IMR-90 (cell line): Measurements from ENCODE around the gene GDF3.

Experiments
- CEBPB ChIP-seq: IDR thresholded peaks from 2 replicates; pipeline ENCODE4 v1.6.1; 2012; ENCODE audit warnings: low read depth, low read length, improper control_type of control experiment
- CHD1 ChIP-seq: IDR thresholded peaks from 2 replicates; pipeline ENCODE4 v1.6.1; 2012; ENCODE audit warnings: low read depth, low read length, improper control_type of control experiment
- CTCF ChIP-seq: conservative IDR thresholded peaks from 2 replicates; pipeline ENCODE4 v1.5.1; 2012; ENCODE audit warnings: mild to moderate bottlenecking, low read depth, low read length, improper control_type of control experiment
- ELK1 ChIP-seq: fragments of 150-350 bp; IDR thresholded peaks from 2 replicates; pipeline ENCODE4 v1.6.1; 2016; ENCODE audit warnings: low read depth, mild to moderate bottlenecking, low read length, moderate library complexity, borderline replicate concordance
- FOS ChIP-seq: fragments of 150-350 bp; IDR thresholded peaks from 2 replicates; pipeline ENCODE4 v1.6.1; 2016; ENCODE audit warnings: low read depth, low read length
- MAFK ChIP-seq: IDR thresholded peaks from 2 replicates; pipeline ENCODE4 v1.6.1; 2012; ENCODE audit warnings: low read depth, low read length, improper control_type of control experiment
- MXI1 ChIP-seq: IDR thresholded peaks from 2 replicates; pipeline ENCODE4 v1.6.1; 2012; ENCODE audit warnings: low read depth, mild to moderate bottlenecking, low read length, moderate library complexity, borderline replicate concordance
- POLR2A ChIP-seq: IDR thresholded peaks from 2 replicates; pipeline ENCODE4 v1.6.1; 2012; ENCODE audit warnings: mild to moderate bottlenecking, low read depth, low read length
- RAD21 ChIP-seq: IDR thresholded peaks from 2 replicates; pipeline ENCODE4 v1.6.1; 2012; ENCODE audit warnings: low read length, improper control_type of control experiment
- RCOR1 ChIP-seq: IDR thresholded peaks from 2 replicates; pipeline ENCODE4 v1.6.1; 2012; ENCODE audit warnings: mild to moderate bottlenecking, low read length, improper control_type of control experiment; ENCODE audit not compliant: insufficient replicate concordance
- SMC3 ChIP-seq: fragments of 150-350 bp; IDR thresholded peaks from 2 replicates; pipeline ENCODE4 v1.6.1; 2016; ENCODE audit warnings: low read depth, mild to moderate bottlenecking, antibody characterized with exemption, low read length, moderate library complexity
- USF2 ChIP-seq: fragments of 150-350 bp; IDR thresholded peaks from 2 replicates; pipeline ENCODE4 v1.6.1; 2017; ENCODE audit warnings: mild to moderate bottlenecking, antibody characterized with exemption, low read length, low read depth

GRCh38 chr12:7646178-7646475 is 49.4 kb downstream of the GDF3 start:
- TF ChIP-seq RAD21 = no peak
- no peak for TF ChIP-seq CHD1
- TF ChIP-seq MAFK = no peak
- TF ChIP-seq CTCF = no peak
- no peak for TF ChIP-seq SMC3
- TF ChIP-seq ELK1 = no peak
- TF ChIP-seq POLR2A = no peak
- no peak for TF ChIP-seq CEBPB
- no peak for TF ChIP-seq FOS
- no peak for TF ChIP-seq USF2
- no peak for TF ChIP-seq RCOR1
- no peak for TF ChIP-seq MXI1
